HS-5 (cell line): Measurements from ENCODE around the gene ZFAND2A.
"Not testable (repeated sequence)": the region's sequence is repeated elsewhere in the genome, so short reads cannot be mapped to it uniquely, and the experiment has no call there.

Experiments used
- DNase-seq: peaks from one replicate; pipeline ENCODE4 v3.0.0-alpha.2; 2012; ENCODE audit warnings: low read depth

The ZFAND2A gene

GRCh38 chr7:1122832-1123501 is 37.0 kb downstream of the ZFAND2A start:
- DNase-seq = no peak

DNA sequence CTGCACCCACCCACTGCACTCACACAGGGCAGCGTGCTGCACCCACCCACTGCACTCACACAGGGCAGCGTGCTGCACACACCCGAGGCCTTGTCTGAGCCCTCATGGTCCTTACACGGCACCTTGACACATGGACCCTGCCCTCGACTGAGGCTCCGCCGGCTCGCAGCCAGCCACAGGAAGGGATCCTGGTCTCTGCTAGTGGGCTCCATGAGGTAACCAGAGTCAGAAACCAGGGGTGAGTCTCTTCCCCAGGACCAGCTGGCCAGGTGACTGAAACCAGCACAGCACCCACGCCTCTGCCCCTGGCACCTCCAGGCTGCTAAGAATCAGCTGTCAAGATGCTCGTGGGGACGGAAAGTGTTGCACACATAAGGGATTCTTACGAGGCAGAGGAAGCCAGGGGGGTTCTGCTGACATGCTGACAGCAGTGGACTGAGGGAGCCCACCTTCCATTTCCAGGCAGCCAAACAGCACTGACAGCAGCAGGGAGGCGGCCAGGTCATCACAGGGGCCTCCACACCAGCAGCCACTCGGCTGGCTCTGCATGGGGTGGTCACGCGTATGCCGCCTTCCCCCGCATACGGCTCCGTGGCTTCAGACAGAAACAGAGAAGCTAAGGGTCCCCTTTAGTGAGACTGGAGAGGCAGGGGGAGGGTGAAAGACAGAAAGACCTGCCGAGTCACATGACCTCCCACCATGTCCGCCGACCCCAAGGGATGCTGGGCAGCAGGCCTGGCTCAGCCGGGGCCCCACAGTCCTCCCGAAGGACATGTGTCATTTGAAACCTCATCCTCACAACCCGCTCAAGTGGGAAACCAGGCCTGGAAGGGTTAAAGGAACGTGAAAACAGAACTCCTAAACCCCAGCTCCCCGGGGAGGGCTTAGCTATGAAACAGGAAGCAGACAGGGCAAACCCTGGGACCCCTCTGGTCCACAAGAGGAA is 37.8 kb downstream of the ZFAND2A start:
- no peak for DNase-seq

DNA sequence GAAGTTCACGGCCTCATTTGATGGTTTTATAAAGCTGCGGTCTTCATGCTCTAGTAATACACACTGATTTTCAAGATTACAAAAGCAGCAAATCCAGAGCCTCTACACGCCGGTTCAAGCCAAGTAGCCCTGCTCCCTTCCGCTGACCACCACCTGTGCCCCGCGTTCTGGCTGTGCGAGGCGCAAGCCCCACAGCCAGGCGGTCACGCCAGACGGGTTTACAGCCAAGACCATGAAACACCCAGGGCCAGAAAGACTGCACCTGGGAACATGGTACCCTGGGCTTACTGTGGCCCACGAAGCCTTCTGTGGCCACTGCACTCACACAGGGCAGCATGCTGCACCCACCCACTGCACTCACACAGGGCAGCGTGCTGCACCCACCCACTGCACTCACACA is 38.5 kb downstream of the ZFAND2A start:
- DNase-seq = no peak

DNA sequence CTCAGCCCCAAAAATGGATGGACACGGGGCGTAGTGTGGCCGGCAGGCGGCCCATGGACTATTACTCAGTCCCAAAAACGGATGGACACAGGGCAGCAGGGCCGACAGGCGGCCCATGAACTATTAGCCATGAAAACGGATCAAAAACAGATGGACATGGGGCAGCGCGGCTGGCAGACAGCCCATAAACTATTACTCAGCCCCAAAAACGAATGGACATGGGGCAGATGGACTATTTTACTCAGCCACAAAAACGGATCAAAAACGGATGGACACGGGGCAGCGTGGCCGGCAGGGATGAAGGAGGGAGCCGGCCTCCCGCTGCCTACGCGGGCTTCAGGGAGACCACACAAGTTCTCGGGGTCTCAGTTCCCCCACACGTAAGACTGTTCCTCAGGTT is 39.2 kb downstream of the ZFAND2A start:
- DNase-seq = no peak

- DNase-seq = no peak
Measured at GRCh38 chr7:1119201-1119600, 40.8 kb downstream of the ZFAND2A start.

GRCh38 chr7:1117321-1117928 is 42.6 kb downstream of the ZFAND2A start:
- DNase-seq = no peak

DNA sequence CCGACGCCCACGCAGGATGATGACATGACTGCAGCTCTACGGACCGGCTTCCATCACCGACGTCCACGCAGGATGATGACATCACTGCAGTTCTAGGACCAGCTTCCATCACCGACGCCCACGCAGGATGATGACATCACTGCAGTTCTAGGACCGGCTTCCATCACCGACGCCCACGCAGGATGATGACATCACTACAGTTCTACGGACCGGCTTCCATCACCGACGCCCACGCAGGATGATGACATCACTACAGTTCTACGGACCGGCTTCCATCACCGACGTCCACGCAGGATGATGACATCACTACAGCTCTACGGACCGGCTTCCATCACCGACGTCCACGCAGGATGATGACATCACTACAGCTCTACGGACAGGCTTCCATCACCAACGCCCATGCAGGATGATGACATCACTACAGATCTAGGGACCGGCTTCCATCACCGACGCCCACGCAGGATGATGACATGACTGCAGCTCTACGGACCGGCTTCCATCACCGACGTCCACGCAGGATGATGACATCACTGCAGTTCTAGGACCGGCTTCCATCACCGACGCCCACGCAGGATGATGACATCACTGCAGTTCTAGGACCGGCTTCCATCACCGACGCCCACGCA is 43.5 kb downstream of the ZFAND2A start:
- not testable (repeated sequence) for DNase-seq

GRCh38 chr7:1115171-1116045 is 44.6 kb downstream of the ZFAND2A start:
- DNase-seq = not testable (repeated sequence)

DNA sequence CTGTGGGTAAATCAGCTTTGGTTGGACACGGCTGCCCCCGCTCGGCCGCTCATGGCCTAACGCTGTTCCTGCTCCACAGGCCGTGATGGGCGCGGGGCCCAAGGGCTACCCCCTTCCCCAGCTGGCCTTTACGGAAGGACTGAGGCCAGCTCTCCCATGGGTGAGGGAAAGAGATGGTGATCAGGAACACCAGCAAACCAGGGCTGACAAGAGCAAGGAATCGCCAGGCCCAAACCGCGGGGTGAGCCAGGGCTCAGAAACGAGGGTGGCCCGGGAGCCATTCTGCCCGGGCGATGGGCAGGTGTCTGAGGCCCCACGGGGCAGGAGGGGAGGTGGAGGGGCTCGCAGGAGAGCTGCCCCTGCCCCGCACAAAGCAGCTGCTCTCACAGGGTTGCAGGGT is 45.5 kb downstream of the ZFAND2A start:
- no peak for DNase-seq

DNA sequence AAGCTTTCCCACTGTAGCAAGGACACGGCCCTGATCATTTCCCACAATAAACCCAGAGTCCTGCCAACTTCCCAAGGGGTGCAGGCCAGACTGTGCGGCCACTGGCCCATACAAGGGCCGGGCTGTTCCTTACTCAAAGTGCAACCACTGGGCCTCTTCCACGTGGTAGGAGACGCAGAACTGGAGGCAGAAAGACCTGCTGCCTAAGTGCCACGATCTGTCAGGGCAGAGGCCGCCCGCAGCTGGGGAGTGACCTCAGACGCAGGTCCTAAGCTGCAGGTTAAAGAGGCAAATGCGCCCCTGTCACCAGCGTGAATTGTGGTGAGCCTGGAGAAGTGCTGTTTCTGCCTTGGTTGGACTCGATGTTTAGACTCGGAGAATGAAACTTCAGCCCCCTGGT is 45.9 kb downstream of the ZFAND2A start:
- no peak for DNase-seq

DNA sequence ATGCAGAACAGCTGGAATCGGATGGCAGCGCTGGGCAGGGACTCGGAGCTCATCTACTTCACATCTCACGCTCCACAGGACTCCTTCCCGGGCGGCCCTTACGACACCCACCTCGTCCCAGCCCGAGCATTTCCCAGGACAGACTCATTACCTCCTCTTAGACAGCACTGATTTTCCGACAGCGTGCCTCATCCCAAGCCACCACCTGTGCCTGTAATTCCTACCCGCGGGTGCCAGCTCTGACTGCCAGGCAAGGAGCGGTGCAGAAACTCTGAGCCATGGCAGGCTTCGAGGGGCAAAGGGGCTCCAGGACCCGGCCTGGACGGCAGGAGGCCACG is 46.5 kb downstream of the ZFAND2A start:
- no peak for DNase-seq

GRCh38 chr7:1112625-1113547 is 47.1 kb downstream of the ZFAND2A start:
- no peak for DNase-seq

DNA sequence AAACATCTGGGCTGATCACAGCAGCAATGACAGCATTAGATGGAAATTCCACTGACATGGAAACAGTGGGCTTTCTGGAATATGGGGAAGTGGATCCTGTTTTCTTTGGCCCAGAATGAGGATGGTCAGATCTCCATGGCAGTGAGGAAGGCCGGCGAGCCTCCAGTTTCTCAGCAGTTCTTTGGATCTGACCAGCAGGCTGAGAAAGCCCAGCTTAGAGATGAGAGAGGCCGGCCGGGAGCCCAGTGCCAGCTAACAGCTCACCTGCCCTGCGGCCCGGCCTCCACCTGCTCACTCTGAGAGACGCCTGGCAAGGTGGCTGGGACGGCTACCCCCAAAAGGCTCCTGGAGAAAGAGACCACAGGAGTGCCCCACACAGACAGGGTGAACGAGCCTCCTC is 47.9 kb downstream of the ZFAND2A start:
- no peak for DNase-seq

DNA sequence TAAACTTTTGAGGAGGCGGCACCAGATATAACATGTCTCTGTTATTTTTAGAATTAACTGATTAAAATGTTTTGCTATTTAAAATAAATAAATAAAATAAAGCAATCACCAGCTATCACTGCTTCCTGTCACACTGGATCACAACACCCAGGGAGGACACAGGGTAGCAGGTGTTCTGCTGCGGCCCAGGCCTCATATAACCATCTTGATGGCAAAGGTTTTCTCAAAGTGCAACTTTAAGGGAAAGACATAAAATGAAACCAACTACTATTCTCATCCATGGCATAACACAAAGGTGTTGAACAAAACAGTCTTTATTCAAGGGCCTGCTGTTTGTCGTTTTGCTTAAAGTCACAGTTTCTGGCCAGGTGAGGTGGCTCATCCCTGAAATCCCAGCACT is 48.8 kb downstream of the ZFAND2A start:
- no peak for DNase-seq

- no peak for DNase-seq
Measured at GRCh38 chr7:1110358-1110757, 49.6 kb downstream of the ZFAND2A start.

GRCh38 chr7:1109581-1110310 is 50.2 kb downstream of the ZFAND2A start:
- no peak for DNase-seq

GRCh38 chr7:1108264-1108920 is 51.6 kb downstream of the ZFAND2A start:
- DNase-seq = no peak

- DNase-seq = no peak
Measured at GRCh38 chr7:1106793-1107421, 53.1 kb downstream of the ZFAND2A start.
